Measurements from ENCODE around the gene TSPAN4.

DNA sequence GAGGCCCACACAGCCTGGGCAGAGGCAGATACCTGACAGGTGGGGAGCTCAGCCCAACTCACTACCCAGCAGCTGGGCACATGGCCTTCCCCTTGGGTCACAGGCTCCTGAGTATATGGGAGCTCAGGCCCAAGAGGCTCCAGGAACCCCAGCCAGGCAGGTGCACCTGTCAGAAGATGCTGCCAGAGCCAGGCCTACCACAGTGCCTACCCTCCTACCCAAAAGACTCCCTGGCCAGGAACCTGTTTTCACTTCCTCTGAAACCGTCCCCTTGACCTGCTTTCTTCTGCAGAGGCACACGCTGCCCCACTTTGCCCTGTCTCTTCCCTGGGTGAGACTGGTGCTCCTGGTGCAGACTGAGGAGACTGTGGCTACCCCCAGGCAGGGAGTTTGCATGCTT, 65.0 kb downstream of the TSPAN4 start:
- TF ChIP-seq, protein P1, sequence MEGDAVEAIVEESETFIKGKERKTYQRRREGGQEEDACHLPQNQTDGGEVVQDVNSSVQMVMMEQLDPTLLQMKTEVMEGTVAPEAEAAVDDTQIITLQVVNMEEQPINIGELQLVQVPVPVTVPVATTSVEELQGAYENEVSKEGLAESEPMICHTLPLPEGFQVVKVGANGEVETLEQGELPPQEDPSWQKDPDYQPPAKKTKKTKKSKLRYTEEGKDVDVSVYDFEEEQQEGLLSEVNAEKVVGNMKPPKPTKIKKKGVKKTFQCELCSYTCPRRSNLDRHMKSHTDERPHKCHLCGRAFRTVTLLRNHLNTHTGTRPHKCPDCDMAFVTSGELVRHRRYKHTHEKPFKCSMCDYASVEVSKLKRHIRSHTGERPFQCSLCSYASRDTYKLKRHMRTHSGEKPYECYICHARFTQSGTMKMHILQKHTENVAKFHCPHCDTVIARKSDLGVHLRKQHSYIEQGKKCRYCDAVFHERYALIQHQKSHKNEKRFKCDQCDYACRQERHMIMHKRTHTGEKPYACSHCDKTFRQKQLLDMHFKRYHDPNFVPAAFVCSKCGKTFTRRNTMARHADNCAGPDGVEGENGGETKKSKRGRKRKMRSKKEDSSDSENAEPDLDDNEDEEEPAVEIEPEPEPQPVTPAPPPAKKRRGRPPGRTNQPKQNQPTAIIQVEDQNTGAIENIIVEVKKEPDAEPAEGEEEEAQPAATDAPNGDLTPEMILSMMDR (IDR thresholded peaks at IDR 0.05): no peak
- TF ChIP-seq POLR2AphosphoS5 (IDR thresholded peaks at IDR 0.05): no peak
- no peak for TF ChIP-seq POLR2A (IDR thresholded peaks at IDR 0.05; ENCODE audit: low read depth)

All from esophagus muscularis mucosa (tissue), 3 donors.